GM23338 (cell line): Measurements from ENCODE around the gene SLC9A3. TPM values are rescaled to one million over a fixed set of nuclear protein-coding genes. Genes with fewer than 3 reads are reported as not detected.

Experiments
- ATAC-seq: fragments of 200-7000 bp; cut with Tn5 transposase; 3 replicates; pipeline ENCODE4 v1.9.1; 2020
- DNase-seq: peaks from one replicate; pipeline ENCODE4 v3.0.0-alpha.2; 2015; ENCODE audit warnings: low spot score
- H2AFZ ChIP-seq: fragments of 200-600 bp; sonication (generic); 2 replicates; pipeline ENCODE4 v1.8.0; 2016; ENCODE audit warnings: antibody characterized with exemption, mild to moderate bottlenecking, moderate library complexity
- H3F3A ChIP-seq: fragments of 200-600 bp; sonication (generic); replicated peaks from 2 replicates; pipeline ENCODE4 v1.8.0; 2017; ENCODE audit warnings: antibody characterized with exemption, mixed run types, low read depth
- H3K27ac ChIP-seq: fragments of 200-600 bp; sonication (generic); 2 replicates; pipeline ENCODE4 v1.6.1; 2016; ENCODE audit warnings: low read depth
- H3K27me3 ChIP-seq: fragments of 200-600 bp; sonication (generic); 2 replicates; pipeline ENCODE4 v1.8.0; 2016; ENCODE audit warnings: mild to moderate bottlenecking, mixed run types, moderate library complexity; ENCODE audit not compliant: insufficient read depth
- H3K36me3 ChIP-seq: fragments of 200-600 bp; sonication (generic); 2 replicates; pipeline ENCODE4 v1.8.0; 2016; ENCODE audit warnings: mild to moderate bottlenecking; ENCODE audit not compliant: insufficient read depth
- H3K4me1 ChIP-seq: fragments of 200-600 bp; sonication (generic); 2 replicates; pipeline ENCODE4 v1.8.0; 2016; ENCODE audit warnings: mild to moderate bottlenecking, moderate library complexity; ENCODE audit not compliant: insufficient read depth
- H3K4me2 ChIP-seq: fragments of 200-600 bp; sonication (generic); 2 replicates; pipeline ENCODE4 v1.7.1; 2017; ENCODE audit warnings: mixed run types
- H3K4me3 ChIP-seq: fragments of 200-600 bp; sonication (generic); 2 replicates; pipeline ENCODE4 v1.6.1; 2016; ENCODE audit warnings: mixed run types
- H3K79me2 ChIP-seq: fragments of 200-600 bp; sonication (generic); replicated peaks from 2 replicates; pipeline ENCODE4 v1.8.0; 2017; ENCODE audit warnings: mild to moderate bottlenecking; ENCODE audit not compliant: insufficient read depth
- H3K9me2 ChIP-seq: fragments of 200-600 bp; sonication (generic); 2 replicates; pipeline ENCODE4 v1.8.0; 2017; ENCODE audit not compliant: insufficient read depth
- H4K20me1 ChIP-seq: fragments of 200-600 bp; sonication (generic); replicated peaks from 2 replicates; pipeline ENCODE4 v1.8.0; 2017; ENCODE audit warnings: mild to moderate bottlenecking; ENCODE audit not compliant: insufficient read depth
- H3K27ac Mint-ChIP-seq: 2 replicates; pipeline ENCODE4 v1.8.0; 2020; ENCODE audit warnings: inconsistent platforms, mild to moderate bottlenecking, moderate library complexity, mixed read lengths
- H3K27me3 Mint-ChIP-seq: 3 replicates; pipeline ENCODE4 v1.8.0; 2022; ENCODE audit warnings: low read depth, mild to moderate bottlenecking, moderate library complexity, mixed read lengths, inconsistent platforms; ENCODE audit not compliant: insufficient read depth, poor library complexity
- H3K36me3 Mint-ChIP-seq: 3 replicates; pipeline ENCODE4 v1.8.0; 2021; ENCODE audit warnings: low read depth, mild to moderate bottlenecking, inconsistent platforms, moderate library complexity, mixed read lengths
- H3K4me1 Mint-ChIP-seq: 3 replicates; pipeline ENCODE4 v1.8.0; 2020; ENCODE audit warnings: mild to moderate bottlenecking, inconsistent platforms, mixed read lengths
- H3K4me3 Mint-ChIP-seq: 3 replicates; pipeline ENCODE4 v1.8.0; 2021; ENCODE audit warnings: moderate library complexity, mild to moderate bottlenecking, inconsistent platforms, mixed read lengths
- H3K9me3 Mint-ChIP-seq: 3 replicates; pipeline ENCODE4 v1.8.0; 2020; ENCODE audit warnings: moderate library complexity, mild to moderate bottlenecking, inconsistent platforms, mixed read lengths
- CTCF ChIP-seq, 2 experiments: fragments of 200-600 bp in 1 of 2; sonication (generic) in 1 of 2; conservative IDR thresholded peaks; 2 replicates each; pipeline versions ENCODE4 v1.5.1 to v1.6.1; 2016 to 2017; ENCODE audit warnings: antibody characterized with exemption in 2 of 2, low read depth in 2 of 2, mild to moderate bottlenecking in 2 of 2, moderate library complexity in 1 of 2
- JUNB ChIP-seq: IDR thresholded peaks from one replicate; pipeline ENCODE4 v1.6.1; 2016; ENCODE audit warnings: antibody characterized with exemption; ENCODE audit not compliant: unreplicated experiment
- ZNF114 ChIP-seq: fragments of 250-450 bp; sonication (Bioruptor Pico); IDR thresholded peaks from 2 replicates; pipeline ENCODE4 v1.5.0; 2020; ENCODE audit warnings: mild to moderate bottlenecking, moderate library complexity
- ZNF462 ChIP-seq: fragments of 250-450 bp; sonication (Bioruptor Pico); IDR thresholded peaks from 2 replicates; pipeline ENCODE4 v1.5.0; 2020; ENCODE audit warnings: mild to moderate bottlenecking, moderate library complexity
- polyA plus RNA-seq: library from polyadenylated mRNA; unstranded; fragments of >200 nt; fragmentation: Nextera tagmentation; extraction: Ambion mirVana; gene quantifications from 2 replicates; pipeline ENCODE4 v1.2.1, GENCODE V29; 2016
- total RNA-seq: library from RNA; depleted of rRNA; stranded (reverse); fragments of >200 nt; shearing (Covaris generic); gene quantifications from 2 replicates; pipeline ENCODE4 v1.2.3, GENCODE V29; 2014

Gene SLC9A3
- total and polyA plus RNA-seq, 2 experiments from 2014 or later: 0.39 to 3.1 TPM

DNA sequence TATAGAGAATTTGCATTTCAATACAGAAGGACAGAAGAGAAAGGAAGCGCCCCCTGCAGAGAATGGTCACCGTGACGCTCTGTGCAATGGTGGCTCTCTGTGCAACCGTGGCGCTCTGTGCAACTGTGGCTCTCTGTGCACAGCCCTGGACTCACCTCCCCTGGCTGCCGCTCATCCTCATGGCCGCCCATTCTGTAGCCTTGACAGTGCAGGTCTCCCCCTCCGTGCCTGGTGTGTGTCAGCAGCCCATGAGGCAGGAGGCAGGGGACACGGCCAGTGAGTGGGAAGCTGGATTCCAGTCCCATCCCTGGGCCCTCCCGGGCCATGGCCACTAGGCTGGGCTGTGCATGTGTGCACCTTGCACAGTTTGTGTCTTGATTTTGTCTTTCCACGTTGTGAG is 69.3 kb downstream of the SLC9A3 start:
- ATAC-seq: peak; percentile 69
- Mint-ChIP-seq H3K27ac (peak overlapping the region; percentile 60; the same call in 1 of the 2 replicates), H3K27me3 (no peaks in the 10 kb centered on the region), H3K4me1 (peaks cover 14% of the 10 kb centered on the region), H3K9me3 (no peaks in the 10 kb centered on the region), H3K4me3 (no peak overlapping the region), H3K36me3 (peaks cover 59% of the 10 kb centered on the region)
- DNase-seq: peak; percentile 39
- Histone ChIP-seq H3K36me3 (peaks cover 9% of the 10 kb centered on the region), H3K4me3 (no peak overlapping the region), H3K4me2 (no peak overlapping the region), H3K4me1 (peaks cover 4% of the 10 kb centered on the region), H3F3A (no peaks in the 10 kb centered on the region), H3K27me3 (no peaks in the 10 kb centered on the region), H3K79me2 (peaks cover 30% of the 10 kb centered on the region), H2AFZ (no peak overlapping the region), H4K20me1 (no peaks in the 10 kb centered on the region), H3K27ac (no peak overlapping the region; the same call in 1 of the 2 replicates), H3K9me2 (no peaks in the 10 kb centered on the region)
- TF ChIP-seq CTCF (conservative IDR thresholded peaks at IDR 0.05; ENCODE audit: low read depth in 2 of 2) (peak in 1 of 2 experiments; percentile 20; a peak in 2 of 4 replicates), JUNB (no peak), ZNF114 (no peak), ZNF462 (CRISPR knock-in tag) (no peak)
